HepG2 (cell line): ENCODE data around the gene C14orf93. TPM values are rescaled to one million over a fixed set of nuclear protein-coding genes. Genes with fewer than 3 reads are reported as not detected.

Source experiments
- CREM ChIP-seq, 2 experiments: sonication (generic) in 1 of 2; formaldehyde crosslinking in 1 of 2; IDR thresholded peaks; 2 replicates each; pipeline versions ENCODE4 v1.4.0 to v1.6.1; 2016 to 2020; ENCODE audit warnings: antibody characterized with exemption in 1 of 2, mild to moderate bottlenecking in 1 of 2, missing genetic modification reagents in 1 of 2
- DNMT1 ChIP-seq: sonication (generic); formaldehyde crosslinking; IDR thresholded peaks from 2 replicates; pipeline ENCODE4 v1.5.1; 2020; ENCODE audit warnings: mild to moderate bottlenecking, missing genetic modification reagents
- GTF2F1 ChIP-seq: fragments of 150-350 bp; IDR thresholded peaks from 2 replicates; pipeline ENCODE4 v1.6.1; 2014; ENCODE audit warnings: low read length
- KLF13 ChIP-seq: sonication (generic); formaldehyde crosslinking; IDR thresholded peaks from 2 replicates; pipeline ENCODE4 v1.4.0; 2020; ENCODE audit warnings: mild to moderate bottlenecking, missing genetic modification reagents
- KLF15 ChIP-seq: sonication (generic); formaldehyde crosslinking; IDR thresholded peaks from 2 replicates; pipeline ENCODE4 v1.8.1; 2023; ENCODE audit warnings: borderline replicate concordance, mild to moderate bottlenecking, inconsistent platforms, missing genetic modification reagents, mixed read lengths
- MIER3 ChIP-seq: IDR thresholded peaks from 2 replicates; pipeline ENCODE4 v1.6.1; 2016; ENCODE audit warnings: missing compliant biosample characterization, borderline replicate concordance
- NCOA2 ChIP-seq: sonication (generic); formaldehyde crosslinking; IDR thresholded peaks from 2 replicates; pipeline ENCODE4 v1.8.0; 2022; ENCODE audit warnings: inconsistent platforms
- NR2F2 ChIP-seq: IDR thresholded peaks from 2 replicates; pipeline ENCODE4 v1.6.1; 2012; ENCODE audit warnings: low read depth, inconsistent platforms, borderline replicate concordance
- PAF1 ChIP-seq: IDR thresholded peaks from 2 replicates; pipeline ENCODE4 v1.6.1; 2016; ENCODE audit warnings: missing genetic modification reagents, missing compliant biosample characterization
- POGZ ChIP-seq: sonication (generic); formaldehyde crosslinking; IDR thresholded peaks from 2 replicates; pipeline ENCODE4 v1.4.0; 2020; ENCODE audit warnings: mild to moderate bottlenecking, missing genetic modification reagents
- REL ChIP-seq: sonication (generic); formaldehyde crosslinking; conservative IDR thresholded peaks from 2 replicates; pipeline ENCODE4 v1.8.0; 2022; ENCODE audit warnings: mild to moderate bottlenecking, missing genetic modification reagents, moderate library complexity
- SALL1 ChIP-seq: sonication (generic); formaldehyde crosslinking; IDR thresholded peaks from 2 replicates; pipeline ENCODE4 v1.8.0; 2022; ENCODE audit warnings: mild to moderate bottlenecking, missing genetic modification reagents
- SMC3 ChIP-seq: IDR thresholded peaks from 2 replicates; pipeline ENCODE4 v1.6.1; 2011; ENCODE audit warnings: low read length, improper control_type of control experiment
- TAF15 ChIP-seq: fragments of 200-400 bp; formaldehyde crosslinking; IDR thresholded peaks from one replicate; pipeline ENCODE4 v1.6.1; 2018; ENCODE audit warnings: mild to moderate bottlenecking, low read depth, low read length; ENCODE audit not compliant: poor library complexity, severe bottlenecking
- TGIF2 ChIP-seq: IDR thresholded peaks from 2 replicates; pipeline ENCODE4 v1.6.1; 2016; ENCODE audit warnings: control low read depth, missing compliant biosample characterization
- ZBTB8A ChIP-seq: sonication (generic); formaldehyde crosslinking; IDR thresholded peaks from 2 replicates; pipeline ENCODE4 v1.4.0; 2020; ENCODE audit warnings: mild to moderate bottlenecking, low read depth, missing genetic modification reagents, borderline replicate concordance
- ZMAT3 ChIP-seq: sonication (generic); formaldehyde crosslinking; conservative IDR thresholded peaks from 2 replicates; pipeline ENCODE4 v1.7.0; 2021; ENCODE audit warnings: missing genetic modification reagents
- ZNF160 ChIP-seq: sonication (generic); formaldehyde crosslinking; IDR thresholded peaks from 2 replicates; pipeline ENCODE4 v1.8.0; 2022; ENCODE audit warnings: mild to moderate bottlenecking, inconsistent platforms, missing genetic modification reagents
- ZNF563 ChIP-seq: sonication (generic); formaldehyde crosslinking; IDR thresholded peaks from 2 replicates; pipeline ENCODE4 v1.8.0; 2022; ENCODE audit warnings: mild to moderate bottlenecking, moderate library complexity, missing genetic modification reagents
- ZNF577 ChIP-seq: sonication (generic); formaldehyde crosslinking; IDR thresholded peaks from 2 replicates; pipeline ENCODE4 v1.4.0; 2020; ENCODE audit warnings: mild to moderate bottlenecking, low read depth, missing genetic modification reagents, borderline replicate concordance
- ZNF605 ChIP-seq: sonication (generic); formaldehyde crosslinking; IDR thresholded peaks from 2 replicates; pipeline ENCODE4 v1.8.0; 2022; ENCODE audit warnings: mild to moderate bottlenecking, missing genetic modification reagents
- polyA plus RNA-seq, 8 experiments: library from polyadenylated mRNA; depleted of rRNA in 3 of 8; stranded (reverse) in 7 of 8; unstranded in 1 of 8; fragments of >200 nt; fragmentation: Illumina TruSeq in 4 of 8; extraction: Trizol in 4 of 8; gene quantifications; 2 replicates each; pipeline versions ENCODE4 v1.2.1 to v1.2.3, GENCODE V29; 2011 to 2016; ENCODE audit warnings: low read depth in 4 of 8, missing spikeins in 1 of 8, mixed read lengths in 1 of 8; ENCODE audit not compliant: insufficient read depth in 1 of 8
- total RNA-seq, 5 experiments: library from RNA; depleted of rRNA; stranded (reverse); fragments of >200 nt; fragmentation: Illumina TruSeq; extraction: Trizol; gene quantifications; 2 replicates each; pipeline ENCODE4 v1.2.3, GENCODE V29; 2016; ENCODE audit warnings: low read depth in 1 of 5
- TF ChIP-seq, protein P1 (sequence below): sonication (generic); formaldehyde crosslinking; IDR thresholded peaks from 2 replicates; pipeline ENCODE4 v1.4.0; 2020; ENCODE audit warnings: missing genetic modification reagents
- TF ChIP-seq, protein P2 (sequence below): sonication (generic); formaldehyde crosslinking; IDR thresholded peaks from 2 replicates; pipeline ENCODE4 v1.8.0; 2022; ENCODE audit warnings: missing genetic modification reagents, low read depth, mild to moderate bottlenecking, borderline replicate concordance
- TF ChIP-seq, protein P3 (sequence below): sonication (generic); formaldehyde crosslinking; IDR thresholded peaks from 2 replicates; pipeline ENCODE4 v1.5.1; 2020; ENCODE audit warnings: mild to moderate bottlenecking, missing genetic modification reagents, moderate library complexity
- TF ChIP-seq, protein P4 (sequence below): sonication (generic); formaldehyde crosslinking; IDR thresholded peaks from 2 replicates; pipeline ENCODE4 v1.4.0; 2020; ENCODE audit warnings: mild to moderate bottlenecking, low read depth, missing genetic modification reagents
- TF ChIP-seq, protein P5 (sequence below): sonication (generic); formaldehyde crosslinking; IDR thresholded peaks from 2 replicates; pipeline ENCODE4 v1.4.0; 2020; ENCODE audit warnings: mild to moderate bottlenecking, missing genetic modification reagents

Gene C14orf93
- total and polyA plus RNA-seq, 2 of the 13 experiments (the other 11 are each of a cell fraction or from before 2014, with no cell fraction given) = 11.4 to 22.5 TPM

DNA sequence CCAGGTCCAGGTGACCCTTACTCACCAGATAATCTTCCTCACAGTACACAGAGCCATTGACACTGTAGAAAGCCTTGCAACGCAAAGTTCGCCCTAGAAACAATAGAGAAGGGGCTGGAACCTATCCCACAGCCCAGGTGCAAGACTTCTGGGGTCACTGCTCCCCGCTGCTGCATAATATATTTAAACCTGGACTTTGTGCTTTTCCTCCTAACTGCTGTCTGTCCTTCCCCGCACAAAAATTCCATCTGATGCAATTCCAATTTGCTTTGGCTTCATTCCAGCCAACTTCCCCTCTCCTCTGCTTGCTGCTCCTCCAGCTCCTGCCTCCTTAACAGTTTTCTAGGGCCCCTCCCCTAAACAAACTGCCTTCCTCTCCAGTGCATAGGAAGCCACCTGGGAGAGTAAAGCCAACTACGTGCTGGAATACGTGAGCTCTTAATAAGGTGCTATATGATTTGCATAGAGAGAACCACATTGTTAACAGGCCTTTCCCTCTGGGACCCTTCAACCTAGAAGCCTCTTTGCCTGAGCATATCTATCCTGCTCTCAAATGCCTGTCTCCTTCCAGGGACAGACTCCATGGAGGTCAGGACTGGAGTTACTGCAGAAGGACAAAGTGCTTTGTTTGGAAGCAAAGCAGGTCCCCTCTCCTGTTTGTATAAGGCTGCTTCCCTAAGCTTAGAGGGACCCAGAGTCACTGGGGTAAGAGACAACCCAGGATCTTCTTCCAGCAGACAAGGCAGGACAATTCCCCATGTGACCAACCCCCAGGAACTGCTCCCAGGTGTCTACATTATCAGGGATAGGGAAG lies 33.1 kb downstream of the C14orf93 start (continued):
- TF ChIP-seq TAF15 (no peak), NR2F2 (no peak), PAF1 (CRISPR knock-in tag) (0 out of 2 replicates have a peak, but pooled peaks have one; percentile 38), MIER3 (peak; percentile 98), SALL1 (CRISPR knock-in tag) (no peak), TGIF2 (no peak), REL (CRISPR knock-in tag) (no peak), ZNF577 (no peak), DNMT1 (CRISPR knock-in tag) (no peak), ZNF605 (CRISPR knock-in tag) (no peak), ZMAT3 (no peak), GTF2F1 (no peak; the same call in 1 of the 2 replicates), ZBTB8A (CRISPR knock-in tag) (no peak), CREM (IDR thresholded peaks at IDR 0.05) (no peak), CREM (CRISPR knock-in tag; IDR thresholded peaks at IDR 0.05) (no peak), POGZ (CRISPR knock-in tag) (no peak), NCOA2 (CRISPR knock-in tag) (peak; percentile 97), KLF13 (CRISPR knock-in tag) (no peak), ZNF160 (no peak), SMC3 (peak; percentile 59; the same call in 1 of the 2 replicates), KLF15 (CRISPR knock-in tag) (no peak), ZNF563 (CRISPR knock-in tag) (no peak)
- TF ChIP-seq, protein P1, sequence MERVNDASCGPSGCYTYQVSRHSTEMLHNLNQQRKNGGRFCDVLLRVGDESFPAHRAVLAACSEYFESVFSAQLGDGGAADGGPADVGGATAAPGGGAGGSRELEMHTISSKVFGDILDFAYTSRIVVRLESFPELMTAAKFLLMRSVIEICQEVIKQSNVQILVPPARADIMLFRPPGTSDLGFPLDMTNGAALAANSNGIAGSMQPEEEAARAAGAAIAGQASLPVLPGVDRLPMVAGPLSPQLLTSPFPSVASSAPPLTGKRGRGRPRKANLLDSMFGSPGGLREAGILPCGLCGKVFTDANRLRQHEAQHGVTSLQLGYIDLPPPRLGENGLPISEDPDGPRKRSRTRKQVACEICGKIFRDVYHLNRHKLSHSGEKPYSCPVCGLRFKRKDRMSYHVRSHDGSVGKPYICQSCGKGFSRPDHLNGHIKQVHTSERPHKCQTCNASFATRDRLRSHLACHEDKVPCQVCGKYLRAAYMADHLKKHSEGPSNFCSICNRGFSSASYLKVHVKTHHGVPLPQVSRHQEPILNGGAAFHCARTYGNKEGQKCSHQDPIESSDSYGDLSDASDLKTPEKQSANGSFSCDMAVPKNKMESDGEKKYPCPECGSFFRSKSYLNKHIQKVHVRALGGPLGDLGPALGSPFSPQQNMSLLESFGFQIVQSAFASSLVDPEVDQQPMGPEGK (CRISPR knock-in tag) = peak; percentile 99
- TF ChIP-seq, protein P2, sequence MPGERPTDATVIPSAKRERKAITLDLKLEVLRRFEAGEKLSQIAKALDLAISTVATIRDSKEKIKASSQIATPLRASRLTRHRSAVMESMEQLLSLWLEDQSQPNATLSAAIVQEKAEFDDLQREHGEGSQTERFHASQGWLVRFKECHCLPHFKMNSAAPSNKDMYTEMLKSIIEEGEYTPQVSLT (CRISPR knock-in tag) = no peak
- TF ChIP-seq, protein P3, sequence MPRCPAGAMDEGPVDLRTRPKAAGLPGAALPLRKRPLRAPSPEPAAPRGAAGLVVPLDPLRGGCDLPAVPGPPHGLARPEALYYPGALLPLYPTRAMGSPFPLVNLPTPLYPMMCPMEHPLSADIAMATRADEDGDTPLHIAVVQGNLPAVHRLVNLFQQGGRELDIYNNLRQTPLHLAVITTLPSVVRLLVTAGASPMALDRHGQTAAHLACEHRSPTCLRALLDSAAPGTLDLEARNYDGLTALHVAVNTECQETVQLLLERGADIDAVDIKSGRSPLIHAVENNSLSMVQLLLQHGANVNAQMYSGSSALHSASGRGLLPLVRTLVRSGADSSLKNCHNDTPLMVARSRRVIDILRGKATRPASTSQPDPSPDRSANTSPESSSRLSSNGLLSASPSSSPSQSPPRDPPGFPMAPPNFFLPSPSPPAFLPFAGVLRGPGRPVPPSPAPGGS (CRISPR knock-in tag) = peak; percentile 7; the same call in 1 of the 2 replicates
- TF ChIP-seq, protein P4, sequence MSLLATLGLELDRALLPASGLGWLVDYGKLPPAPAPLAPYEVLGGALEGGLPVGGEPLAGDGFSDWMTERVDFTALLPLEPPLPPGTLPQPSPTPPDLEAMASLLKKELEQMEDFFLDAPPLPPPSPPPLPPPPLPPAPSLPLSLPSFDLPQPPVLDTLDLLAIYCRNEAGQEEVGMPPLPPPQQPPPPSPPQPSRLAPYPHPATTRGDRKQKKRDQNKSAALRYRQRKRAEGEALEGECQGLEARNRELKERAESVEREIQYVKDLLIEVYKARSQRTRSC (CRISPR knock-in tag) = no peak; the same call in 1 of the 2 replicates
- TF ChIP-seq, protein P5, sequence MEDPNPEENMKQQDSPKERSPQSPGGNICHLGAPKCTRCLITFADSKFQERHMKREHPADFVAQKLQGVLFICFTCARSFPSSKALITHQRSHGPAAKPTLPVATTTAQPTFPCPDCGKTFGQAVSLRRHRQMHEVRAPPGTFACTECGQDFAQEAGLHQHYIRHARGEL (CRISPR knock-in tag) = no peak
